CD4-positive, CD25-positive, alpha-beta regulatory T cell (primary cell): ENCODE measurements around the gene HOXD11. TPM values are rescaled to one million over a fixed set of nuclear protein-coding genes. Genes with fewer than 3 reads are reported as not detected.
A peak's percentile ranks its signal among the peaks of the same experiment; 100 is the strongest.

Source experiments
- ATAC-seq, 2 donors: fragments of 150-1000 bp; cut with Tn5 transposase; one replicate each; pipeline ENCODE4 v1.10.0; 2021; ENCODE audit warnings: low read depth in 2 of 2, moderate number of reproducible peaks in 2 of 2, moderate library complexity in 1 of 2
- DNase-seq, 3 donors: peaks; one replicate each; pipeline versions ENCODE4 v3.0.0 to v3.0.0-alpha.2; 2012 to 2022; ENCODE audit warnings: mixed read lengths in 1 of 3
- H3K27ac ChIP-seq: one replicate; pipeline ENCODE4 v1.7.0; 2013; ENCODE audit warnings: mild to moderate bottlenecking, low read length; ENCODE audit not compliant: insufficient read depth, poor library complexity, severe bottlenecking
- H3K27me3 ChIP-seq: one replicate; pipeline ENCODE4 v1.7.0; 2013; ENCODE audit warnings: low read length; ENCODE audit not compliant: control insufficient read depth, insufficient read depth
- H3K36me3 ChIP-seq: one replicate; pipeline ENCODE4 v1.7.0; 2013; ENCODE audit warnings: mild to moderate bottlenecking, low read length, moderate library complexity; ENCODE audit not compliant: control insufficient read depth, insufficient read depth
- H3K4me1 ChIP-seq: 2 replicates; pipeline ENCODE4 v1.7.0; 2013; ENCODE audit warnings: mild to moderate bottlenecking, low read length; ENCODE audit not compliant: insufficient read depth, control insufficient read depth, poor library complexity, severe bottlenecking
- H3K4me3 ChIP-seq: one replicate; pipeline ENCODE4 v1.7.0; 2013; ENCODE audit warnings: low read depth, mild to moderate bottlenecking, low read length, moderate library complexity
- H3K9me3 ChIP-seq, 2 experiments: 1 replicate in 1 of 2; 2 replicates in 1 of 2; pipeline ENCODE4 v1.7.0; 2013; ENCODE audit warnings: low read length in 2 of 2, mild to moderate bottlenecking in 1 of 2, moderate library complexity in 1 of 2; ENCODE audit not compliant: control insufficient read depth in 2 of 2
- H3K27ac Mint-ChIP-seq, 3 donors: one replicate each; pipeline ENCODE4 v1.8.0; 2020 to 2022; ENCODE audit warnings: mild to moderate bottlenecking in 3 of 3, mixed read lengths in 3 of 3, moderate library complexity in 2 of 3
- H3K27me3 Mint-ChIP-seq: one replicate; pipeline ENCODE4 v1.8.0; 2022; ENCODE audit warnings: mild to moderate bottlenecking, mixed read lengths
- H3K36me3 Mint-ChIP-seq: one replicate; pipeline ENCODE4 v1.8.0; 2020; ENCODE audit warnings: mixed read lengths
- H3K4me1 Mint-ChIP-seq, 4 donors: one replicate each; pipeline ENCODE4 v1.8.0; 2020 to 2022; ENCODE audit warnings: mixed read lengths in 4 of 4, mild to moderate bottlenecking in 1 of 4
- H3K4me3 Mint-ChIP-seq, 4 donors: one replicate each; pipeline ENCODE4 v1.8.0; 2020 to 2022; ENCODE audit warnings: mild to moderate bottlenecking in 4 of 4, mixed read lengths in 4 of 4, moderate library complexity in 3 of 4
- H3K9me3 Mint-ChIP-seq, 7 donors: one replicate each; pipeline ENCODE4 v1.8.0; 2020 to 2022; ENCODE audit warnings: mixed read lengths in 7 of 7, mild to moderate bottlenecking in 3 of 7, moderate library complexity in 2 of 7
- polyA plus RNA-seq, 4 donors: library from polyadenylated mRNA; unstranded; fragments of 300-500 nt; fragmentation: Illumina TruSeq; gene quantifications; one replicate each; pipeline ENCODE4 v1.2.3, GENCODE V29; 2021
- total RNA-seq: library from RNA; stranded (reverse); gene quantifications from one replicate; pipeline ENCODE4 v1.2.3, GENCODE V29; 2022

The HOXD11 gene
- total and polyA plus RNA-seq, 5 donors from 2014 or later: not detected

GRCh38 chr2:176133389-176133788, 26.3 kb downstream of the HOXD11 start:
- peaks cover 61% of the 10 kb centered on the region for H3K27me3 ChIP-seq
- ATAC-seq: no peak
- peaks cover 55% of the 10 kb centered on the region for H3K4me1 ChIP-seq
- peak overlapping the region in 1 of 4 donors; percentile 55 for H3K4me3 Mint-ChIP-seq
- no peak overlapping the region for H3K27ac ChIP-seq
- H3K9me3 ChIP-seq: peaks cover 9 to 21% of the 10 kb centered on the region in 2 experiments
- no peak overlapping the region for H3K4me3 ChIP-seq
- no peak for DNase-seq
- H3K9me3 Mint-ChIP-seq: peaks cover 0 to 29% (median 2%) of the 10 kb centered on the region in 7 donors
- peaks cover 3% of the 10 kb centered on the region for H3K36me3 Mint-ChIP-seq
- H3K36me3 ChIP-seq: no peaks in the 10 kb centered on the region
- peaks cover 85% of the 10 kb centered on the region for H3K27me3 Mint-ChIP-seq
- H3K4me1 Mint-ChIP-seq: peaks cover 5 to 50% (median 24%) of the 10 kb centered on the region in 4 donors
- no peak overlapping the region for H3K27ac Mint-ChIP-seq

GRCh38 chr2:176134035-176134434, 27.0 kb downstream of the HOXD11 start:
- Mint-ChIP-seq H3K4me3 (peak overlapping the region in 1 of 4 donors; percentile 0), H3K27ac (no peak overlapping the region), H3K27me3 (peaks cover 85% of the 10 kb centered on the region), H3K4me1 (peaks cover 5 to 50% (median 23%) of the 10 kb centered on the region in 4 donors), H3K9me3 (peaks cover 0 to 32% (median 4%) of the 10 kb centered on the region in 7 donors), H3K36me3 (peaks cover 4% of the 10 kb centered on the region)
- DNase-seq (no peak), ATAC-seq (no peak)
- H3K36me3 ChIP-seq: no peaks in the 10 kb centered on the region
- H3K4me3 ChIP-seq: no peak overlapping the region
- peaks cover 64% of the 10 kb centered on the region for H3K27me3 ChIP-seq
- H3K4me1 ChIP-seq: peaks cover 49% of the 10 kb centered on the region
- H3K27ac ChIP-seq: no peak overlapping the region
- H3K9me3 ChIP-seq: peaks cover 9 to 24% of the 10 kb centered on the region in 2 experiments

- no peak overlapping the region for H3K27ac ChIP-seq
- peaks cover 72% of the 10 kb centered on the region for H3K27me3 ChIP-seq
- Mint-ChIP-seq H3K27ac (no peak overlapping the region), H3K4me3 (peak overlapping the region in 2 of 4 donors; percentile 46 to 60), H3K9me3 (peaks cover 0 to 36% (median 5%) of the 10 kb centered on the region in 7 donors), H3K36me3 (peaks cover 4% of the 10 kb centered on the region), H3K27me3 (peaks cover 92% of the 10 kb centered on the region), H3K4me1 (peaks cover 5 to 52% (median 28%) of the 10 kb centered on the region in 4 donors)
- no peak overlapping the region for H3K4me3 ChIP-seq
- H3K36me3 ChIP-seq: no peaks in the 10 kb centered on the region
- peaks cover 42% of the 10 kb centered on the region for H3K4me1 ChIP-seq
- peaks cover 9 to 29% of the 10 kb centered on the region in 2 experiments for H3K9me3 ChIP-seq
- ATAC-seq (no peak), DNase-seq (no peak)
These were observed 28.0 kb downstream of the HOXD11 start for GRCh38 chr2:176135035-176135440.

GRCh38 chr2:176136374-176137251, 29.5 kb downstream of the HOXD11 start:
- H3K4me1 Mint-ChIP-seq: peaks cover 5 to 48% (median 23%) of the 10 kb centered on the region in 4 donors
- Histone ChIP-seq H3K27ac (no peak overlapping the region), H3K27me3 (peaks cover 71% of the 10 kb centered on the region), H3K9me3 (peaks cover 8 to 29% of the 10 kb centered on the region in 2 experiments), H3K4me1 (peaks cover 39% of the 10 kb centered on the region), H3K36me3 (no peaks in the 10 kb centered on the region), H3K4me3 (no peak overlapping the region)
- no peak for ATAC-seq
- DNase-seq: no peak
- peak overlapping the region in 2 of 4 donors; percentile 50 to 70 for H3K4me3 Mint-ChIP-seq
- peaks cover 0 to 34% (median 5%) of the 10 kb centered on the region in 7 donors for H3K9me3 Mint-ChIP-seq
- peaks cover 4% of the 10 kb centered on the region for H3K36me3 Mint-ChIP-seq
- peaks cover 95% of the 10 kb centered on the region for H3K27me3 Mint-ChIP-seq
- no peak overlapping the region for H3K27ac Mint-ChIP-seq

GRCh38 chr2:176137252-176137580, 30.1 kb downstream of the HOXD11 start:
- Mint-ChIP-seq H3K4me3 (no peak overlapping the region), H3K36me3 (peaks cover 4% of the 10 kb centered on the region), H3K4me1 (peaks cover 4 to 43% (median 21%) of the 10 kb centered on the region in 4 donors), H3K9me3 (peaks cover 0 to 31% (median 5%) of the 10 kb centered on the region in 7 donors), H3K27me3 (peaks cover 93% of the 10 kb centered on the region), H3K27ac (no peak overlapping the region)
- peaks cover 34% of the 10 kb centered on the region for H3K4me1 ChIP-seq
- ATAC-seq (no peak), DNase-seq (no peak)
- H3K27ac ChIP-seq: no peak overlapping the region
- peaks cover 70% of the 10 kb centered on the region for H3K27me3 ChIP-seq
- no peak overlapping the region for H3K4me3 ChIP-seq
- peaks cover 8 to 29% of the 10 kb centered on the region in 2 experiments for H3K9me3 ChIP-seq
- no peaks in the 10 kb centered on the region for H3K36me3 ChIP-seq

GRCh38 chr2:176137906-176138305, 30.8 kb downstream of the HOXD11 start:
- Histone ChIP-seq H3K27ac (no peak overlapping the region), H3K4me1 (peaks cover 28% of the 10 kb centered on the region), H3K4me3 (no peak overlapping the region), H3K36me3 (no peaks in the 10 kb centered on the region), H3K9me3 (peaks cover 6 to 27% of the 10 kb centered on the region in 2 experiments), H3K27me3 (peaks cover 70% of the 10 kb centered on the region)
- peak overlapping the region in 1 of 4 donors; percentile 24 for H3K4me3 Mint-ChIP-seq
- H3K4me1 Mint-ChIP-seq: peaks cover 0 to 38% (median 20%) of the 10 kb centered on the region in 4 donors
- H3K27me3 Mint-ChIP-seq: peaks cover 88% of the 10 kb centered on the region
- H3K36me3 Mint-ChIP-seq: peaks cover 4% of the 10 kb centered on the region
- H3K27ac Mint-ChIP-seq: peak overlapping the region in 1 of 3 donors; percentile 7
- no peak for ATAC-seq
- DNase-seq: no peak
- peaks cover 0 to 27% (median 5%) of the 10 kb centered on the region in 7 donors for H3K9me3 Mint-ChIP-seq

- Histone ChIP-seq H3K4me1 (peaks cover 28% of the 10 kb centered on the region), H3K9me3 (peaks cover 6 to 21% of the 10 kb centered on the region in 2 experiments), H3K27ac (no peak overlapping the region), H3K27me3 (peaks cover 66% of the 10 kb centered on the region), H3K36me3 (no peaks in the 10 kb centered on the region), H3K4me3 (no peak overlapping the region)
- Mint-ChIP-seq H3K36me3 (peaks cover 4% of the 10 kb centered on the region), H3K4me3 (peak overlapping the region in 2 of 4 donors; percentile 52), H3K27ac (peak overlapping the region in 2 of 3 donors; percentile 7 to 38), H3K27me3 (peaks cover 88% of the 10 kb centered on the region), H3K9me3 (peaks cover 0 to 27% (median 5%) of the 10 kb centered on the region in 7 donors), H3K4me1 (peaks cover 0 to 37% (median 20%) of the 10 kb centered on the region in 4 donors)
- DNase-seq: no peak
- ATAC-seq: no peak
These were observed 31.4 kb downstream of the HOXD11 start for GRCh38 chr2:176138526-176138922.
